HCT116 (cell line): ENCODE results near the gene FAM234B. TPM values are rescaled to one million over a fixed set of nuclear protein-coding genes. Genes with fewer than 3 reads are reported as not detected.
"Not testable (repeated sequence)": the region's sequence is repeated elsewhere in the genome, so short reads cannot be mapped to it uniquely, and the experiment has no call there.

Source experiments
- ATAC-seq: fragments of 200-7000 bp; cut with Tn5 transposase; 2 replicates; pipeline ENCODE4 v1.9.1; 2020; ENCODE audit warnings: mild to moderate bottlenecking, moderate library complexity
- BruUV-seq: library from RNA; stranded (reverse); fragments of 400-500 nt; replicated peaks from 2 replicates; lab custom pipeline; 2021; lab: Mats Ljungman, UMichigan
- CTCF ChIA-PET: fragments of 300-600 bp; sonication (Branson Sonifier 250); formaldehyde crosslinking; loops from one replicate; lab custom pipeline; 2021; ENCODE audit warnings: antibody characterized with exemption; lab: Charles Lee
- POLR2A ChIA-PET: fragments of 300-600, 350-600 bp; sonication (Branson Sonifier 250); formaldehyde crosslinking; loops from one replicate; lab custom pipeline; 2021; ENCODE audit warnings: antibody characterized with exemption; lab: Charles Lee
- RAD21 ChIA-PET, 2 experiments: fragments of 300-600 bp; sonication (Branson Sonifier 250); formaldehyde crosslinking; loops; one replicate each; lab custom pipeline; 2023; ENCODE audit warnings: low total read pairs in 2 of 2; ENCODE audit not compliant: uncharacterized antibody in 2 of 2, unreplicated experiment in 2 of 2, low non-redundant PET in 1 of 2; lab: Charles Lee
- DNase-seq: peaks from one replicate; pipeline ENCODE4 v3.0.0-alpha.2; 2010; ENCODE audit warnings: low read depth, low spot score
- H2AFZ ChIP-seq: fragments of 200-600 bp; shearing (Covaris generic), sonication (generic); 2 replicates; pipeline ENCODE4 v1.6.1; 2017; ENCODE audit warnings: low read depth, mixed run types, mixed read lengths, antibody characterized with exemption, low read length; ENCODE audit not compliant: poor library complexity, severe bottlenecking
- H3K27ac ChIP-seq: 2 replicates; pipeline ENCODE4 v1.5.1; 2012; ENCODE audit warnings: low read depth, low read length
- H3K27me3 ChIP-seq: fragments of 200-600 bp; sonication (generic); 2 replicates; pipeline ENCODE4 v1.6.1; 2016; ENCODE audit warnings: mixed run types, low read length, mixed read lengths; ENCODE audit not compliant: insufficient read depth
- H3K36me3 ChIP-seq, 2 experiments: fragments of 200-500 bp in 1 of 2; fragments of 200-600 bp in 1 of 2; sonication (Bioruptor generic) in 1 of 2; sonication (generic) in 1 of 2; 2 replicates each; pipeline versions ENCODE4 v1.5.1 to v1.6.1; 2014 to 2016; ENCODE audit warnings: low read length in 2 of 2, inconsistent platforms in 1 of 2, mixed read lengths in 1 of 2, mixed run types in 1 of 2; ENCODE audit not compliant: insufficient read depth in 2 of 2, control insufficient read depth in 1 of 2
- H3K4me1 ChIP-seq, 2 experiments: fragments of 200-600 bp in 1 of 2; sonication (generic) in 1 of 2; 2 replicates each; pipeline versions ENCODE4 v1.5.1 to v1.6.1; 2012 to 2017; ENCODE audit warnings: low read length in 2 of 2, inconsistent platforms in 1 of 2, mild to moderate bottlenecking in 1 of 2, mixed read lengths in 1 of 2, mixed run types in 1 of 2, moderate library complexity in 1 of 2; ENCODE audit not compliant: insufficient read depth in 2 of 2, control insufficient read depth in 1 of 2
- H3K4me2 ChIP-seq: fragments of 200-600 bp; sonication (generic); 2 replicates; pipeline ENCODE4 v1.6.1; 2017; ENCODE audit warnings: mixed run types, low read length, mixed read lengths
- H3K4me3 ChIP-seq, 2 experiments: fragments of 200-600 bp in 1 of 2; sonication (generic) in 1 of 2; replicated peaks in 1 of 2; 2 replicates each; pipeline ENCODE4 v1.5.1; 2011 to 2016; ENCODE audit warnings: low read length in 2 of 2, control low read depth in 1 of 2, low read depth in 1 of 2, mild to moderate bottlenecking in 1 of 2, mixed read lengths in 1 of 2, mixed run types in 1 of 2
- H3K79me2 ChIP-seq: fragments of 200-600 bp; sonication (generic); 2 replicates; pipeline ENCODE4 v1.6.1; 2017; ENCODE audit warnings: mild to moderate bottlenecking, mixed run types, low read length, moderate library complexity, mixed read lengths; ENCODE audit not compliant: insufficient read depth
- H3K9ac ChIP-seq: fragments of 200-600 bp; sonication (generic); 2 replicates; pipeline ENCODE4 v1.6.1; 2016; ENCODE audit warnings: low read length, mixed read lengths
- H3K9me2 ChIP-seq: fragments of 200-600 bp; sonication (generic), shearing (Covaris generic); 2 replicates; pipeline ENCODE4 v1.6.1; 2017; ENCODE audit warnings: mixed run types, mild to moderate bottlenecking, moderate library complexity; ENCODE audit not compliant: insufficient read depth
- H3K9me3 ChIP-seq, 2 experiments: fragments of 200-500 bp in 1 of 2; fragments of 200-600 bp in 1 of 2; sonication (Bioruptor generic) in 1 of 2; sonication (generic) in 1 of 2; 2 replicates each; pipeline ENCODE4 v1.6.1; 2014 to 2017; ENCODE audit warnings: low read length in 2 of 2, mixed read lengths in 2 of 2, inconsistent platforms in 1 of 2, low read depth in 1 of 2, mild to moderate bottlenecking in 1 of 2, mixed run types in 1 of 2, moderate library complexity in 1 of 2; ENCODE audit not compliant: control insufficient read depth in 1 of 2, insufficient read depth in 1 of 2
- H4K20me1 ChIP-seq: fragments of 200-600 bp; sonication (generic), shearing (Covaris generic); 2 replicates; pipeline ENCODE4 v1.6.1; 2017; ENCODE audit warnings: mixed run types, mild to moderate bottlenecking, moderate library complexity; ENCODE audit not compliant: insufficient read depth
- ATF3 ChIP-seq: IDR thresholded peaks from 2 replicates; pipeline ENCODE4 v1.6.1; 2012
- CBX3 ChIP-seq: IDR thresholded peaks from 2 replicates; pipeline ENCODE4 v1.6.1; 2012; ENCODE audit warnings: low read depth
- CEBPB ChIP-seq: IDR thresholded peaks from 2 replicates; pipeline ENCODE4 v1.6.1; 2012; ENCODE audit warnings: low read depth
- ELF1 ChIP-seq: IDR thresholded peaks from 2 replicates; pipeline ENCODE4 v1.6.1; 2012; ENCODE audit warnings: low read depth, borderline replicate concordance
- EZH2 ChIP-seq: fragments of 200-600 bp; sonication (generic); IDR thresholded peaks from 2 replicates; pipeline ENCODE4 v1.6.1; 2017; ENCODE audit warnings: antibody characterized with exemption, mixed run types
- FOSL1 ChIP-seq: IDR thresholded peaks from 2 replicates; pipeline ENCODE4 v1.6.1; 2012; ENCODE audit warnings: low read depth
- POLR2A ChIP-seq: IDR thresholded peaks from 2 replicates; pipeline ENCODE4 v1.7.0; 2011; ENCODE audit warnings: borderline replicate concordance; ENCODE audit not compliant: insufficient read depth, insufficient read length; ENCODE audit errors: extremely low read depth
- REST ChIP-seq: IDR thresholded peaks from 2 replicates; pipeline ENCODE4 v1.6.1; 2012; ENCODE audit warnings: low read depth
- SIN3A ChIP-seq: IDR thresholded peaks from 2 replicates; pipeline ENCODE4 v1.6.1; 2012; ENCODE audit warnings: low read depth
- SP1 ChIP-seq: IDR thresholded peaks from 2 replicates; pipeline ENCODE4 v1.6.1; 2012; ENCODE audit warnings: low read depth
- SRF ChIP-seq: IDR thresholded peaks from 2 replicates; pipeline ENCODE4 v1.6.1; 2012; ENCODE audit warnings: low read depth
- TCF7L2 ChIP-seq: IDR thresholded peaks from 2 replicates; pipeline ENCODE4 v1.7.0; 2011; ENCODE audit warnings: borderline replicate concordance, inconsistent platforms; ENCODE audit not compliant: insufficient read depth, insufficient read length; ENCODE audit errors: extremely low read depth
- YY1 ChIP-seq: IDR thresholded peaks from 2 replicates; pipeline ENCODE4 v1.6.1; 2011; ENCODE audit warnings: low read length, low read depth, moderate library complexity, mild to moderate bottlenecking; ENCODE audit not compliant: insufficient replicate concordance; ENCODE audit errors: extremely low read depth
- ZBTB33 ChIP-seq: IDR thresholded peaks from 2 replicates; pipeline ENCODE4 v1.6.1; 2011; ENCODE audit warnings: mild to moderate bottlenecking, low read length, moderate library complexity; ENCODE audit not compliant: insufficient replicate concordance; ENCODE audit errors: extremely low read depth
- ZFX ChIP-seq: fragments of 450-650 bp; IDR thresholded peaks from 2 replicates; pipeline ENCODE4 v1.6.1; 2017
- ZNF274 ChIP-seq: fragments of 200-500 bp; sonication (Bioruptor generic); IDR thresholded peaks from 2 replicates; pipeline ENCODE4 v1.6.1; 2014; ENCODE audit warnings: mild to moderate bottlenecking, low read depth, low read length, inconsistent platforms
- intact Hi-C: fragments of 100-400 bp; cut with micrococcal nuclease; formaldehyde crosslinking; loops from 2 replicates; pipeline ENCODE4 v1.10.0; 2022
- total RNA-seq: library from RNA; stranded (reverse); gene quantifications from one replicate; pipeline ENCODE4 v1.2.1, GENCODE V29; 2021; ENCODE audit not compliant: unreplicated experiment

Gene FAM234B
- total RNA-seq, 1 experiment from 2014 or later = 15.9 TPM

GRCh38 chr12:13033476-13033875 is 10.7 kb upstream of the FAM234B start:
- Histone ChIP-seq H4K20me1 (no peaks in the 10 kb centered on the region), H3K9me2 (no peaks in the 10 kb centered on the region), H3K79me2 (no peaks in the 10 kb centered on the region), H3K27me3 (no peaks in the 10 kb centered on the region), H3K9me3 (no peaks in the 10 kb centered on the region), H3K4me3 (no peak overlapping the region), H3K4me1 (no peaks in the 10 kb centered on the region), H2AFZ (no peak overlapping the region), H3K4me2 (no peak overlapping the region), H3K27ac (no peak overlapping the region), H3K36me3 (no peaks in the 10 kb centered on the region), H3K9ac (no peak overlapping the region)
- RAD21 ChIA-PET = no interaction called here
- no TSS peak for BruUV-seq
- intact Hi-C loops = no loop called here
- CTCF ChIA-PET = interaction anchor here (1.6 kb wide), 1 partner anchor 9 kb away, joined by 6 read pairs; no protein-coding TSS in a partner anchor
- POLR2A ChIA-PET = no interaction called here
- ATAC-seq (no peak), DNase-seq (no peak)
- no peak for TF ChIP-seq POLR2A
- TF ChIP-seq CBX3 = no peak
- no peak for TF ChIP-seq ZBTB33
- TF ChIP-seq CEBPB = no peak
- TF ChIP-seq ELF1 = no peak
- TF ChIP-seq FOSL1 = no peak
- TF ChIP-seq YY1 = no peak
- no peak for TF ChIP-seq SRF
- TF ChIP-seq SIN3A = no peak
- TF ChIP-seq EZH2 = no peak
- no peak for TF ChIP-seq ATF3
- TF ChIP-seq ZFX = no peak
- no peak for TF ChIP-seq REST
- TF ChIP-seq ZNF274 = no peak
- no peak for TF ChIP-seq TCF7L2
- no peak for TF ChIP-seq SP1

- H2AFZ ChIP-seq, H3K9me3 ChIP-seq, RAD21 ChIA-PET, H3K4me1 ChIP-seq, H3K36me3 ChIP-seq, CTCF ChIA-PET, H3K4me2 ChIP-seq, H3K27me3 ChIP-seq, intact Hi-C loops, ATAC-seq, H3K79me2 ChIP-seq, H3K27ac ChIP-seq, H4K20me1 ChIP-seq, H3K4me3 ChIP-seq, H3K9ac ChIP-seq, POLR2A ChIA-PET, DNase-seq, BruUV-seq, H3K9me2 ChIP-seq: not testable (repeated sequence)
These were observed 8.8 kb upstream of the FAM234B start for GRCh38 chr12:13035335-13035734.
